GM21423 (cell line): ENCODE measurements around the gene IPCEF1.
"Not testable (repeated sequence)": the region's sequence is repeated elsewhere in the genome, so short reads cannot be mapped to it uniquely, and the experiment has no call there.

Experiments
- ATAC-seq: cut with Tn5 transposase; IDR thresholded peaks from one replicate; pipeline ENCODE4 v1.9.1; 2021; ENCODE audit warnings: mild to moderate bottlenecking, moderate library complexity; ENCODE audit not compliant: unreplicated experiment

IPCEF1 gene

GRCh38 chr6:154249499-154250298, 106.9 kb downstream of the IPCEF1 start:
- ATAC-seq, result peak; percentile 74

GRCh38 chr6:154247119-154247861, 109.3 kb downstream of the IPCEF1 start:
- peak; percentile 33 for ATAC-seq

- no peak for ATAC-seq
Measured at GRCh38 chr6:154246723-154247118, 109.9 kb downstream of the IPCEF1 start.

- no peak for ATAC-seq
Measured at GRCh38 chr6:154245506-154245905, 111.1 kb downstream of the IPCEF1 start.

- ATAC-seq, result no peak
Measured at GRCh38 chr6:154243793-154244750, 112.5 kb downstream of the IPCEF1 start.

- no peak for ATAC-seq
Measured at GRCh38 chr6:154242617-154243357, 113.8 kb downstream of the IPCEF1 start.

- no peak for ATAC-seq
Measured at GRCh38 chr6:154241581-154241980, 115.0 kb downstream of the IPCEF1 start.

GRCh38 chr6:154241061-154241460, 115.5 kb downstream of the IPCEF1 start:
- ATAC-seq, result not testable (repeated sequence)

- ATAC-seq, result no peak
Measured at GRCh38 chr6:154239392-154239791, 117.2 kb downstream of the IPCEF1 start.

GRCh38 chr6:154238831-154239230, 117.8 kb downstream of the IPCEF1 start:
- ATAC-seq, result no peak

GRCh38 chr6:154236646-154237301, 119.8 kb downstream of the IPCEF1 start:
- no peak for ATAC-seq

GRCh38 chr6:154234019-154234772, 122.4 kb downstream of the IPCEF1 start:
- ATAC-seq, result peak; percentile 70

GRCh38 chr6:154233383-154233782, 123.2 kb downstream of the IPCEF1 start:
- ATAC-seq, result no peak

GRCh38 chr6:154232013-154232910, 124.3 kb downstream of the IPCEF1 start:
- ATAC-seq, result no peak

- no peak for ATAC-seq
Measured at GRCh38 chr6:154230910-154231595, 125.5 kb downstream of the IPCEF1 start.

GRCh38 chr6:154230393-154230792, 126.2 kb downstream of the IPCEF1 start:
- ATAC-seq, result no peak

- peak; percentile 59 for ATAC-seq
Measured at GRCh38 chr6:154229786-154230185, 126.8 kb downstream of the IPCEF1 start.

- ATAC-seq, result no peak
Measured at GRCh38 chr6:154228521-154228905, 128.1 kb downstream of the IPCEF1 start.
